Activated B cell treated with CpG ODN at 0.5 μM for 24 hours (primary cell): ENCODE data around the gene KLHL22. TPM values are rescaled to one million over a fixed set of nuclear protein-coding genes. Genes with fewer than 3 reads are reported as not detected.

ENCODE experiments used
- ATAC-seq: fragments of 200-7000 bp; cut with Tn5 transposase; one replicate; pipeline ENCODE4 v1.10.0; 2021; ENCODE audit warnings: low read depth, mild to moderate bottlenecking, moderate library complexity
- CTCF ChIA-PET: fragments of 350-600 bp; sonication (Branson Sonifier 250); formaldehyde crosslinking; loops from one replicate; lab custom pipeline; 2021; ENCODE audit warnings: antibody characterized with exemption; lab: Charles Lee
- POLR2A ChIA-PET: fragments of 350-600 bp; sonication (Branson Sonifier 250); formaldehyde crosslinking; loops from one replicate; lab custom pipeline; 2021; ENCODE audit warnings: antibody characterized with exemption; lab: Charles Lee
- DNase-seq: peaks from one replicate; pipeline ENCODE4 v3.0.0; 2022
- H3K27ac Mint-ChIP-seq: one replicate; pipeline ENCODE4 v1.8.0; 2020; ENCODE audit warnings: mixed read lengths
- H3K27me3 Mint-ChIP-seq: one replicate; pipeline ENCODE4 v1.8.0; 2021; ENCODE audit warnings: mixed read lengths
- H3K36me3 Mint-ChIP-seq: one replicate; pipeline ENCODE4 v1.8.0; 2021; ENCODE audit warnings: low read depth, mixed read lengths
- H3K4me1 Mint-ChIP-seq: one replicate; pipeline ENCODE4 v1.8.0; 2021; ENCODE audit warnings: mixed read lengths
- H3K4me3 Mint-ChIP-seq: one replicate; pipeline ENCODE4 v1.8.0; 2020; ENCODE audit warnings: mild to moderate bottlenecking, mixed read lengths
- H3K9me3 Mint-ChIP-seq: one replicate; pipeline ENCODE4 v1.8.0; 2020; ENCODE audit warnings: mixed read lengths
- CTCF ChIP-seq: fragments of 200-600 bp; IDR thresholded peaks from one replicate; pipeline ENCODE4 v1.8.0; 2022; ENCODE audit warnings: antibody characterized with exemption, mild to moderate bottlenecking
- intact Hi-C: fragments of 100-400 bp; cut with micrococcal nuclease; formaldehyde crosslinking; loops from one replicate; pipeline ENCODE4 v1.15.1; 2024
- total RNA-seq: library from RNA; stranded (reverse); gene quantifications from 2 replicates; pipeline ENCODE4 v1.2.3, GENCODE V29; 2022

KLHL22 gene
- total RNA-seq, 1 donor from 2014 or later: 26.1 TPM

GRCh38 chr22:20537983-20538382 is 42.4 kb upstream of the KLHL22 start:
- ATAC-seq: no peak
- no peak for DNase-seq
- intact Hi-C loops: no loop called here
- Mint-ChIP-seq H3K36me3 (peaks cover 69% of the 10 kb centered on the region), H3K27me3 (no peaks in the 10 kb centered on the region), H3K27ac (no peak overlapping the region), H3K9me3 (no peaks in the 10 kb centered on the region), H3K4me3 (no peak overlapping the region), H3K4me1 (peaks cover 2% of the 10 kb centered on the region)
- POLR2A ChIA-PET: no interaction called here
- CTCF ChIA-PET: interaction anchor here (1.4 kb wide), 1 partner anchor 26 kb away, joined by 4 read pairs; no protein-coding TSS in a partner anchor
- no peak for TF ChIP-seq CTCF

- ATAC-seq: no peak
- Mint-ChIP-seq H3K4me1 (peaks cover 2% of the 10 kb centered on the region), H3K27me3 (no peaks in the 10 kb centered on the region), H3K9me3 (no peaks in the 10 kb centered on the region), H3K4me3 (no peak overlapping the region), H3K36me3 (peaks cover 67% of the 10 kb centered on the region), H3K27ac (no peak overlapping the region)
- no peak for TF ChIP-seq CTCF
- DNase-seq: no peak
- intact Hi-C loops: no loop called here
- CTCF ChIA-PET: interaction anchor here (1.4 kb wide), 1 partner anchor 27 kb away, joined by 4 read pairs; no protein-coding TSS in a partner anchor
- POLR2A ChIA-PET: no interaction called here
These were observed 41.7 kb upstream of the KLHL22 start for GRCh38 chr22:20537325-20537756.

GRCh38 chr22:20536590-20537324 is 41.2 kb upstream of the KLHL22 start:
- no peak for TF ChIP-seq CTCF
- peaks cover 4% of the 10 kb centered on the region for H3K4me1 Mint-ChIP-seq
- CTCF ChIA-PET: no interaction called here
- H3K9me3 Mint-ChIP-seq: no peaks in the 10 kb centered on the region
- intact Hi-C loops: no loop called here
- POLR2A ChIA-PET: no interaction called here
- no peak overlapping the region for H3K27ac Mint-ChIP-seq
- ATAC-seq (no peak), DNase-seq (no peak)
- peaks cover 66% of the 10 kb centered on the region for H3K36me3 Mint-ChIP-seq
- no peak overlapping the region for H3K4me3 Mint-ChIP-seq
- no peaks in the 10 kb centered on the region for H3K27me3 Mint-ChIP-seq

GRCh38 chr22:20533879-20534265 is 38.3 kb upstream of the KLHL22 start:
- H3K4me3 Mint-ChIP-seq: no peak overlapping the region

More at GRCh38 chr22:20533879-20534265, 38.3 kb upstream of the KLHL22 start:
- ChIA-PET POLR2A (no interaction called here), CTCF (no interaction called here)
- intact Hi-C loops: no loop called here
- no peaks in the 10 kb centered on the region for H3K9me3 Mint-ChIP-seq
- peaks cover 60% of the 10 kb centered on the region for H3K36me3 Mint-ChIP-seq
- TF ChIP-seq CTCF: no peak
- no peak for ATAC-seq
- DNase-seq: no peak
- H3K27ac Mint-ChIP-seq: no peak overlapping the region
- H3K27me3 Mint-ChIP-seq: no peaks in the 10 kb centered on the region
- H3K4me1 Mint-ChIP-seq: peaks cover 11% of the 10 kb centered on the region
